EL (cell line): ENCODE data around the gene BPIFB3.

Experiments
- DNase-seq: peaks from one replicate; pipeline ENCODE4 v3.0.0-alpha.2; 2016

BPIFB3 gene

DNA sequence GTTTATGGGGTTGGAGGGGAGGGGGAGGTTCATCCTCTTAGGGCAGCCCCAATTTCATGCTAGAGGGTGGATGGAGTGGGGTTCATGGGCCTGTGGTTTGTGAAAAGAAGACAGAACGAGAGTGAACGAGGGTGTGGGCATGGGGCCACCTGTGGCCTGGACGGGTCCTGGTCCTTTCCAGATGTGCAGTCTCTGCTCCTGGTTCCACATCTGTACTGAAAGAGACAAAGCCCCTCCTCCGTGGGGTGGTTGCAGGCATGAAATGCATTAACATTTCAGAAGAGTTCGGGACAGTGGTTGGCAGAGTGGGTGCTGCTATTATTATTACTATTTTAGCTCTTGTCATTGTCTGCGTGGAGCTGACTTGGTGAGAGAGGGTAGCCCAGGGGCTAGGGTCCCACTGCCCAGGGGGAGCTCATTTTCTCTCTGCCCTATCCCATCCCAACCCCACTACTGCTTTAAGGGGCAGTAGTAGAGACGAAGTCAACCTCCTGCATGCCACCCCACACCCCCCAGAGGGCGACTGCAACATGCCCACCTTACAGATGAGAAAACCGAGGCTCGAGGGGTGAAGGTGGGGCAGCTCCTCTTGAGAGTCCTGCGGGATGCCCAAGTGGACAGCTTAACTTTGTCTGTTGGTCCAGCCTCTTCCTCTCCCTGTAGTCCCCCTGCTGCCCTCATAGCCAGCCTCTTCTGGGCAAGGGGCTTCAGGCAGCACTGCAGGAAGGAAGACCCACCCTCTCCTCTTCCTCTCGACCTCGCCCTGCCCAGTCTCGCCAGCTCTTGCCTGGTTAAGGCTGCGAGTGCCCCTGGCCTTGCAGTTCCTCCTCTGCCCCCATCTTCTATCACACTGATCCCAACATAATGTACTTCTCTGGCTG is 37.8 kb upstream of the BPIFB3 start:
- DNase-seq, result no peak

DNA sequence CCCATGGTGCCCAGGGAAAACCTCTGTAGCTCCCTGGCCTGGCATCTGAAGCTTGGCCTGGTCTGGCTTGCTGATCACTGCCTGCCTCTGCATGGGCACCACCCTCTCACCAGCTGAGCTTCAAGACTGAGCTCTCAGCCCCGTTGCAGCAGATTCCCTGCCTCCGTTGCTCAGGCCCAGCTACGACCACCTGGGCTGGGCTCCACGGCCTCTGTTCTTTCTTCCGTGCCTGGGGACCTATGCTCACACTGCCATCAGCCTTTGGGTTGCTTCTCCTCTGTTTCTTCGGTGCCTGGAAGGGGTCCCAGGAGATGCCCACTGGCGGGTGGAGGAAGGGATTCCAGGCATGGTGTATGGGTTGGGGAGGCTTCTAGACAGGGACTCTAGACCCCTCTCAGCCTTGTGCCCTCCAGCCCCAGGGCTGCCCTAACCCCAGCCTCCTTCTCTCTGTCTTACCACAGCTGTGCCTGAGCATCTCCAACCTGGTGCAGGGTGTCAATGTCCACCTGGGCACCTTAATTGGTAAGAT is 37.1 kb upstream of the BPIFB3 start:
- DNase-seq, result no peak

DNA sequence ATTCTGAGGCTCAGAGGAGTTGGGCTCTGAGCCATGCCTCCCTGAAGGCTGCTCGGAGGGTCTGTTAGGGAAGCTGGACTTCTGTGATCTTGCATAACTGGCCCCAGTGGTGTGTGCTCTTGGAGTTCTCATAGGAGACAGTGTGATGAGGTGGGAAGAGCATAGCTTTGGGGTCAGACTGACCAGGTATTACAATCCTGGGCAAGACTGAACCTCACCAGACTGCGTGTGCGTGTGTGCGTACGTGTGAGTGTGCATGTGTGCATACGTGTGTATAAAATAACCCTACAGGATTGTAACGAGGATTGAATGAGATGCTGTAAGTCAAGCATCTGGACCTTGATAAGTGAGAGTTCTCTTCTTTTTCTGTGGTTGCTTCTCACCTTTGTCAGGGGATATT is 36.2 kb upstream of the BPIFB3 start:
- DNase-seq, result no peak

DNA sequence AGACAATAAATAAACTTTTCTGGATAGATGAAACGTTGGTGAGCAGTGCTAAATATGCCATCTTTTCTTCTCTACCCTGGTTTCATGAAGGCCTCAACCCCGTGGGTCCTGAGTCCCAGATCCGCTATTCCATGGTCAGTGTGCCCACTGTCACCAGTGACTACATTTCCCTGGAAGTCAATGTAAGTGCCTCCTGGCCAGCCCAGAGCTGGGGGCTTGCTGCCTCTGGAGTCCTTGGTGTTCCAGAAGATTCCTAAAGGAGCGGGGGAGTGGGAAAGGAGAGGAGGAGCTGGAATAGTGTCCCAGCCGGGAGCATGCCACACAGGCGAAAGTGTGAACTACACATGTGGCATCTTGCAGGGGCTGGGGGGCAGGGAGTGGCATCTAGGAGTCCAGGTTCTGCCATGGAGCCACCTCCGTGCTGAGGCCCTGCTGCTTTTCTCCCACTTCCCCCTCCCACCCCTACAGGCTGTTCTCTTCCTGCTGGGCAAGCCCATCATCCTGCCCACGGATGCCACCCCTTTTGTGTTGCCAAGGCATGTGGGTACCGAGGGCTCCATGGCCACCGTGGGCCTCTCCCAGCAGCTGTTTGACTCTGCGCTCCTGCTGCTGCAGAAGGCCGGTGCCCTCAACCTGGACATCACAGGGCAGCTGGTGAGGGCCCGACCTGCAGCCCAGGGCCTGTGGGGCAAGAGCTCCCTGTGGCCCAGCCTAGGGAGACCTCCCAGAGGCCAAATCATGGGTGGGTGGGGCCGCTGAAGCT is 35.4 kb upstream of the BPIFB3 start:
- no peak for DNase-seq

DNA sequence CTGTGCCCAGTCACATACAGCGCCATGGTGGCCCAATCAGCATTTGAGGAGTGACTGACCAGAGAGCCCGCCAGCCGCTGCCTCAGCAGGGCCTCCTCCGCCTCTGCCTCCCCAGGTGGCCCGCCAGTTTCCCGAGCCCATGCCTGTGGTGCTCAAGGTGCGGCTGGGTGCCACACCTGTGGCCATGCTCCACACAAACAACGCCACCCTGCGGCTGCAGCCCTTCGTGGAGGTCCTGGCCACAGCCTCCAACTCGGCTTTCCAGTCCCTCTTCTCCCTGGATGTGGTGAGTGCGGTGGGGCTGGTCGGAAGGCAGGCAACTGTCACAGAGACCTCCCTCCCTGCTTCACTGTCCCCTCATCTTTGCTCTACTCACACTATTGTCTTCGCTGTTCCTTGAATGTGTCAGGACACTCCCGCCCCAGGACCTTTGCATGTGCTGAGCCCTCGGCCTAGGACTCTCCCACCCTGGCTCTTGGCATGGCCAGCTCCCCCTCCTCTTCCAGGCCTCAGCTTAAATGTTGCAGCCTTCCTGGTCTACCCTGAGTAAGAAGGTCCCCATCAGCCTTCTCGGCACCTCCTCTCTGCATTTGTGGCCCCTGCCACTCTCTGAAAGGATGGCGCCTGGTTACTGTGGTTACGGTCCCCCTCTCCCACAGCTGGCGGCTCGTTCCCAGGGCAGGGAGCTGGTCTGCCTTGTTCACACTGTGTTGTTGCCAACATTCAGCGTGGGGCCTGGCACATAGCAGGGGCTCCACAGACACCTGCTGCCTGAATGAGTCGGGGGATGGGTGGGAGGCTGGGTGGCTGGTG is 34.0 kb upstream of the BPIFB3 start:
- no peak for DNase-seq

DNA sequence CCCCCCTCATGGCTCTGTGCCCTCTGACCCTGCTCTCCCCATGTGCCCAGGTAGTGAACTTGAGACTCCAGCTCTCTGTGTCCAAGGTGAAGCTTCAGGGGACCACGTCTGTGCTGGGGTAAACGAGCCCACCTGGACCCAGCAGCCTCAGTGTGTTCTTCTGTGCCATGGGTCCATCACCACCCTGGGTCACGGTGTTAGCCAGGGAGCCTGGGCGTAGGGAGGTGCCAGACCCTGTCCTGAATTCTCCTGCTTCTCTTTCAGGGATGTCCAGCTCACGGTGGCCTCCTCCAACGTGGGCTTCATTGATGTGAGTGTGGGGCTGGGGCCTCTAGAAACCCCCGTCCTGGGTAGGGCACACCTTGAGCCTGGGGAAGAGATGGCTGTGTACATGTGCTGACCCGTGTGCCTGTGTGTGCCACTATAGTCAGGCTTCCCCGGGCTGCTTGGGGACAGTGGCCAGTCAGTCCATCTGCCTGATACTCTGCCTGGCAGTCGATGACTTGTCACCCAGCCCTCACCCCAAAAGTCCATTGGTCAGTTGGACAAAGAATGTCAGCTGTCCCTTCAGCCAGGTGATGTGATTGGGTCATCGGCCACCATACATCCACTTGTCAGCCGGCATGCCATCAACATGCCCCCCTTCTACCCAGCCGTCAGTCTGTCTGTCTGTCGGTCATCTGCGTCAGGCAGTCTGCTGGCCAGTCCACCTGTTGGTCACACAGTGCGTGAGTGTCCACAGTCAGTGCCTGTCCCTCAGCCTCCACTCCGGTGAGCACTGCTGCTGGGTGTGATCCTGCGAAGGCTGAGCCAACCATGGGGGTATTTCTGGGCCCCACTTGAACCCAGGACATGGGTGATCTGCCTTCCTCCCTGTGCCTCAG is 33.2 kb upstream of the BPIFB3 start:
- no peak for DNase-seq

DNA sequence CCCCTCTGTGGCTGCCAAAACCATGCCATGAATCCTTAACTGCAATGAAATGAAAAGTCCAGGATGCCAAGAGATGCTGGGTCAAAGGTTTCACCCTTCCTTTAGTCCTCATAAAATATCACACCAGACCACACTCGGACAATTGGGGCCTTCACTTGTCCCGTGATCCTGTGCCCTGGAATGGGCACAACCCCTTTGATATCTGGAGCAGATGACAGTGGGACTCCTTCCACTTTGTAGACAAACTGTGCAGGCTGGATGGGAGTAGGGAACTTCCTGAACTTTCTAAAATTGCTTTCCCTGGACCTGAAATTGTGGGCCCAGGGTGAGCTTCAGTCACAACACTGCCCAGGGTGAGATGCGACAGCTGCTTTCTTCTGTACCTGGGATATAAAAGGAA is 31.8 kb upstream of the BPIFB3 start:
- DNase-seq, result no peak

DNA sequence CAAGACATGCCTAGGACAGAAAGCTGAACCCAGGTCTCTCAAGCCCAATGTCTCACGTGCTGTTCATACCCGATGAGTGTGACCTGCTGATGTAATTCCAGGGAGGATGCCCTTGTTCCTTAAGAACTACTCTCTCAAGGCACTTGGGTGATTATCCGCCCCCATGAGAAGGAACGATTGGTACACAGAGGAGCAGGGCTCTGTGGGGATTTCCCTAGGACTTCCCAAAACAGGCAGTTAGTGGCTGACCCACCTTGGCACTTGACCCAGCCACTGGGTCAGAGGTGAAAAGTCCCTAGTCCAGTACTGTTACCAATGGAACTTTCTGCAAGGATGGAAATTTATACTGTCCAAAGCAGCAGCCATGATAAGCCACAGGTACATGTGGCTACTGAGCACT is 31.4 kb upstream of the BPIFB3 start:
- DNase-seq, result no peak

DNA sequence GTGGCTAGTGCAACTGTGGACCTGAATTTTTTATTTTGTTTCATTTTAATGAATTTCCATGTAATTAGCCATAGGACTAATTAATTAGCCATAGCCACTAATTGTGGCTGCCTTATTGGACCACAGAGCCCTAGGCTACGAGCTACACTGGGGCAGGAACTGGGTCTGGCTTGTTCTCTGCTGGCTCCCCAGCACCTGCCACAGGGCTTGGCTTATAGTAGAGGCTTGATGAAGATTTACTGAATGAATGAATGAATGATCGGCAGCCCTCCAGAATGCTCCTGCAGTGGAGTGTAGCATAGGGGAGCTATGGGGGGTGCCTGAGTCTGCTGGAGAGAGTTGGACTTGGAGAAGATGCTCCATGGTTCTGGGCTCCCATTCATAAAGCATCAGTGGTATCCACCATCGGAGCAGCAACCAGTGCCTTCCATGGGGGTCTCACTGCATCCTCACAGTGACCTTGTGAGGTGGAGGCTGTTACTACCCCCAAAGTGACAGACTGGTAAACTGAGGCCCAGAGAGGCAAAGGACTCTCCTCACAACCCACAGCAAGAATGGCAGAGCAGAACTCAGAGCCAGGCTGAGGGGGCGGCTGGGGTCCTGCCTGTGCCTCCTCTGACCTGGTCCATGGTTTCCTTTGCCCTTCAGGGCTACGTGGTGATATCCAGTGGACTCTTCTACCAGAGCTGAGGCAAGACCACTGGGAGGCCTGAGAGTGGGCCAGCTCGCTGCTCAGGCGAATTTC is 30.8 kb upstream of the BPIFB3 start:
- no peak for DNase-seq

DNA sequence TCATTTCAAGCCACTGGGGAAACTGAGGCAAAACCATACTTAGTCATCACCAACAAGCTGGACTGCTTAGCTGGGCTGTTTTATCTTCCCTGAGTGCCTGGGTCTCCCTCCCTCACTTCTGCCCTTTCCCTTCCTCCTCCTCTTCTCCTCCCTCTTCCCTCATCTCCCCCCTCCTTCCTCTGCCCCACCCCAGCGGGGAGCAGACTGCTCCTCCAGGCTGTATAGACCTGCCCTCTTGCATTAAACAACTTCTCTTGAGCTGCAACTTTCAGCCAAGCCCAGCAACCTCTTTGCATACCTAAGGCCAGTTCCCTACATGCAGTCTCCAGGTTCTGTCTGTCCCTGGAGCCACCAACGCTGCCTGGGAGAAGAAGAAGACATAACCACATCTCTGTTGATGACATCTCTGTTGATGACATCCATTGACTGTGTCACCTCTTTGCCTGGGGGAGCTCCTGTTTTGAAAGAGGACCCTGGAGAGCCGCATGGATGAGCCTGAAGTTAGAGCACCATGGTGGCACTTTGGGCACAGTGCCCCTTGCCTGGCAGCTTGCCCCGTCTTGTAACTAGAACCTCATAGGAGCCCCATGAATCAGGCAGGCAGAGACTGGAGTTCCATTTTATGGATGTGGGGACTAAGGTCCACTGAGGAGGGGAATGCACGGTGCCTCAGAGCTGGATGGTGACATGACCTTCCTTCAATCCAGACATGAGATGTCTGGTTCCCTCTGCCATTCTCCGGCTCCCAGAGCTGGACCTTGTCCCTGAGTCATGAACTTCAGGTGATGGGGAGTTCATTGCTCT is 30.1 kb upstream of the BPIFB3 start:
- no peak for DNase-seq

DNA sequence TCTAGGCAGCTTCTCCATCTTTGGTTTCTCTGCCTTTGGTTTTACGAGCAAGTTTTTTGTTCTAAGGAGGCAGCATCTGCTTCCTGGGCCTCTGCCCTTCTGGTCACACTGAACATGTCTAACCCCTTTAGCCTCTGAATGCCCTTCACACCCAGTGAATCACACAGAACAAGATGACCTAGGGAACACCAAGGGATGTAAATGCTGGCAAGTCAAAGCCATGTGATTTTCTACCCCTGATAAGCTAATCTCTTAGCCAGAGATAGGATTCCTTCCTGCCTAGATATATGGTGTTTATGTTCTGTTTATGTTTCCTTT is 29.5 kb upstream of the BPIFB3 start:
- DNase-seq, result no peak

DNA sequence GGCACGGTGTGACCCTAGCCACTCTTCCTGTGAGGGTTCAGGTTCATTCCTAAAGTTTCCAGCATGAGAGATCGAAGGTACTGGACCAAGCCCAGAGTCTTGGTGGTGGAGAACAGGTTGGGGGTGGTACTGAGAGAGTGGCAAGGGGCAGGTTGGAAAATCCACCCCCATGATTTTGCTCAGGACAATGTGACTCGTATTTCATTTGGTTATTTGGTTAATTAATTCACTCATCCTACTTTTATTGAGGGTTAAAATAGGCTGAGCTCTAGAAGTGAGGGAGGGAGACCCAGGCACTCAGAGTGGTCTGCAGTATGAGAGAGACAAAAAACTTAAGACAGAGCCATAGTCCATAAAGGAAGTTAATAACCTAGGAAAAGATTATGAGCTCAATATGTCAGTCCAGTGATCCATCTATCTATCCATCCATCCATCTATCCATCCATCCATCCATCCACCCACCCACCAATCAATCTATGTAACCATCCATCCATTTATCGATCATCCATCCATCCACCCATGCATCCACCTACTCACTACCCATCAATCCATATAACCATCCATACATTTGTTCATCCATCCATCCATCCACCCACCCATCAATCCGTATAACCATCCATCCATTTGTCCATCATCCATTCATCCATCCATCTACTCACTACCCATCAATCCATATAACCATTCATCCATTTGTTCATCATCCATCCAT is 28.9 kb upstream of the BPIFB3 start:
- DNase-seq, result no peak

DNA sequence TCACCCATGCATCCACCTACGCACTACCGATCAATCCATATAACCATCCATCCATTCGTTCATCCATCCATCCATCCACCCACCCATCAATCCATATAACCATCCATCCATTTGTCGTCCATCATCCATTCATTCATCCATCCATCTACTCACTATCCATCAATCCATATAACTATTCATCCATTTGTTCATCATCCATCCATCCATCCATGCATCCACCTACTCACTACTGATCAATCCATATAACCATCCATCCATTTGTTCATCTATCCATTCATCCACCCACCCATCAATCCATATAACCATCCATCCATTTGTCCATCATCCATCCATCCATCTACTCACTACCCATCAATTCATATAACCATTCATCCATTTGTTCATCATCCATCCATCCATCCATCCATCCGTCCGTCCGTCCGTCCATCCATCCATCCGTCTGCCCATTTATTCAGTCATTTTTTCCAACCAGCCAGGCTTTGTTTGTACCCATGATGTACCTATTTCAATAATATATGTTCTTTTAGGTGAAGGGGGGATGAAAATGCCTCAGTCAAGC is 28.3 kb upstream of the BPIFB3 start:
- DNase-seq, result no peak

DNA sequence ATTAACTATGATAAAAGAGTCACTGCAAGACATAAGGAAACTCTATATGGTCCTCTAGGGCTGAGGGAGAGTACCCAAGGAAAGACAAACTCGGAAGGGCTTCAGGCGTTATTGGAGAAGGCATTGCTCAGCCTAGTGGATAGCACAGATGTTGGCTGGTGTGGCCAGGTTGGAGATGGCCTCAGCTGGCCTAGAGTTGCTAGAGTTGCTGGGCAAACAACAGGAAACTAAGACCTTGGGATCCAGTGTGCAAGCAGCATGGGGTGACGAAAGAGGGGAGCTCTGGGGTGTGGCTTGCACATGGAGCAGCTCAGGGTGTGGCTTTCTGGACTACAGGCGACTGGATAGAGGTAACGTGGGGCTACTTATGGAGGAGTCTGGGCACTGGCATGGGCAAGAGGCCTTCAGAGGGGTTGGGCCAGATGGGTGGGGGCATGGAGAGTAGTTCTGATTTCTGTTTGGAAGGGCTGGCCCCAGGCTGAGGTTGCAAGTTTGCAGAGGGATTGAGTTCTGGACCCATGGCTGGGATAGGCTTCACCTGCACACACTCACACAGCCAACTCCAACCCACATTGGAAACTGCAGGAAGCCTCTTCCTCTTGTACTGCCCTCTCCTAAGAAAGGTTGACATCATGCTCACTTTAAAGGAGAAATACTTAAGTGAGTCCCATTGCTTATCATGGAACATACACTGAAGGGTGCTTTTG is 27.5 kb upstream of the BPIFB3 start:
- DNase-seq, result no peak

DNA sequence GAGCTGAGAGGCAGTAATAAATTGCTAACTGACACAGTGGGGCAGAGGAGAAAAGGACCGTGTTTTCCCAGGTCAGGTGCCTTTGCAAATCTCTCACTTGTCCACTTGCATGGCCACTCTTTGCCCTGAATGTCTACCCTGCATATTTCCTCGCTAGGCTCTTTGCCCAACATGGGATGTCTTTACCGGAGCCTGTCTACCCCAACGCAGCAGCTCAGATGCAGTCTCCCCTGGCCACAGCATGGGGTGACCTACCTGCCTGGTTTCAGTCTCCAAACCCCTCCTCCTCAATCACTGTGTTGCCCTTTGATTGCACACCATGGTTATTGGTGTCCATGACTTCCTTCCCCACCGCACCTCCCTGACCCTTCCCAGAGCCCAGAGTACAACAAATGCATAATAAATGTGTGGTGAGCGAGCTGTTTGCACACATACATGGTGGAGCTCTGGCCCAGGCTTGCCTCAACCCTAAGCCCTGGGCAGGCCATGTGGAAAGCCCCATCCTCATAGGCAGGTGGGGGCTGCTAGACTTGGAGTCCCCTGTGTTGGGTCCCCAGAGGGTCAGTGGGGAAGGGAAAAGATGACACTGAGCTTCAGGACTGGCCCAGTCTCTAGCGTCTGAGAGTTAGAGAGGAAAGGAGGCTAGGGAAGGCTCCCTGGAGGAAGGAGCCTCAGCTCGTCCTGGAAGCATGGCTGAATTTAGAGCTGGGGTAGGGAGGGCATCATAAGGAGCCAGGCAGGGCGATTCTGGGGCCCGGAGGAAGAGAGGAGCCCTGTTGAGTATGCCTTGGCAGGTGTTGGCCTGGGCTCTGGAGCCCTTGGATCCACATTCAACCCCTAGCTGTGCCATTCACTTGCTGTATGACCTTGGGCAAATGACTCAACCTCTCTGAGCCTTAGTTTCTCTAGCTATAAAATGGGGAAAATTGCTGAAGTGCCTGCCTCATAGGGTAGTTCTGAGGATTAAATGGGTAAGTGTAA is 26.6 kb upstream of the BPIFB3 start:
- no peak for DNase-seq

DNA sequence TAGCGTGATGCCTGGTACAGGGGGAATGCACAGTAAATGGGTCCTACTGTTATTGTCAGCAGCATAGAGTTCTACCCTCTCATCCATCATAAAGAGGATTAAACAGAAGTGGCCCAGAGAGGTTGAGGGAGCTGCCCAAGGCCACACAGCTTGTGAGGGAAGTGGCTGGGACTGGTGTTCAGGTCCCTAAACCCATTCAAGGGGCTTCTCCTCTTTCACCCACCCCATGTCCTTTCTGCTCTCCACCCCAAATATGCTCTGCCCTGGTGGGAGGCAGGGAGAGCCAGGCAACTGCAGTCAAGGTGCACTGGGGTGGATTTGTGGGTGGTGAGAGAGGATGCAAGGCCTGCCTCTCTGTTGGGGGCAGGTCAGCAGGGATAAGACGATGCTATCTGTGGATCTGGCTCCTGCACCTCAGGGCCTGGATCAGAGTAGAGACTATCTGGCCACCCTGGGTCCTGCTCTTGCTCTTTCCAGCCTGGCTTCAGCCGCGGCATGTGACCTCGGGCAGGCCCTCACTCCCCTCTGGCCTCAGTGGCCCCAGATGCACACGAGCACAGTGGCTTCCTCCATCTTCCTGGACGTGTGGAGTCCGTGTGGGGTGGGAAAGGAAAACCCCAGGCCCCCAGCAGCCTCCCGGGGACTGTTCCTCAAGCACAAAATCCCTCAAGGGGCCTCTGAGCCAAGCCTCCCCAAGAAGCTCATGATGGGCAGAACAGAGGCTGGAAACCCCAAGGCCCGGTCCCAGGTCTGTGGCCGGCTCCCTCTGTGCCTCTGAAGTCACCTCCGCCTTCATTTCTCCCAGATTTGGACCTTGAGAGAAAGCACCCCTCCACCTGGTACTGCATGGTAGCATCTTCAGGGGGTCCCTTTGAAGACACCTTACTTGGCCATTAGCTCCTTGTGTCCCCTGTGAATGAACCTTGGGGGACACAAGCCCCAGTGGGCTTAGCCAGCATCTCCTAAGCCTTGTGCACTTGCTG is 25.6 kb upstream of the BPIFB3 start:
- DNase-seq, result no peak
